Astrocyte of the cerebellum (primary cell): ENCODE results near the gene PIM3.

Experiments used
- DNase-seq: peaks from one replicate; pipeline ENCODE4 v3.0.0-alpha.2; 2011; ENCODE audit warnings: low read depth
- H3K4me3 ChIP-seq: 2 replicates; pipeline ENCODE4 v1.5.1; 2011; ENCODE audit warnings: mild to moderate bottlenecking, low read depth, low read length, moderate library complexity
- in situ Hi-C: cut with HindIII; loops from 2 replicates; pipeline ENCODE4 v1.10.0; 2017; ENCODE audit warnings: low sequenced_read_pairs
- TF ChIP-seq, protein P1 (sequence below): IDR thresholded peaks from 2 replicates; pipeline ENCODE4 v1.5.1; 2012; ENCODE audit warnings: low read length, low read depth, moderate library complexity, mild to moderate bottlenecking; ENCODE audit errors: missing control alignments

Gene PIM3

DNA sequence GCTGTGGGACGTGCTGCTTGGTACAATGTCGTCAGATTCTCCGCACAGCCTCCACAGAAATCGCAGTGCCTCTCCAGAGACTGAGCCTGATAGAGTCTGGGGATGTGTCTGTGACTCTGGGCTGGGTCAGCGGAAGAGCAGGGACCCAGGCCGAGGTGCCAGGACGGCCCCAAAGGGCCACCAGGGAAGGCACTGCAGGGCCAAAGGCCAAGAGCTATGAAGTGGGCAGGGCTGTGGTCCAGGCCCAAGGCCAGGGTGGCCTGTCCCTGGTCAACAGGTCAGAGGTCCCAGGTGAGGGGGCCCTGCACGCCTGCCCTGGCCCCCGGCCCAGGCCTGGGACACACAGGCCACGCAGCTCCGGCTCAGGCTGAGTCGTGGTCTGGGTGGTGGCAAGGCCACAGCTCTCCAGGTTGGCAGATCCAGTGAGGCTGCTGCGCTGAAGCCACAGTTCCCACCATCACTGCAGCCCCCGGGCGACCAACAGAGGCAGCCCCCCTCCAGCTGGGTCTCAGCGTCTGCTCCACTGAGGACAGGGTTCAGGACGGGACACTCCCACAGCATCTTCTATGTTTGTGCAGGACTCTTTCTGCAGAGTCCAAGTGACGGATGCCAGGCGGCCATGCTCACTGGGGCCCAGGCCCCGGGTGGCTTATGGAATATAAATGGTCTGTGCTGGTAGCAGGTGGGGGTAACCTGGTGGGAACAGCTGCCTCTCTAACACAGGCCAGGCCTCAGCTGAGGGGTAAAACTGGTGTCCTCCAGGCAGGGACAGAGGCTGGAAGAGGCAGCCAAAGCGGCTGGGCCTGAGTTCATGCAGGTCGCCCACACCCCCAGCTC lies 4.8 kb upstream of the PIM3 start:
- TF ChIP-seq, protein P1, sequence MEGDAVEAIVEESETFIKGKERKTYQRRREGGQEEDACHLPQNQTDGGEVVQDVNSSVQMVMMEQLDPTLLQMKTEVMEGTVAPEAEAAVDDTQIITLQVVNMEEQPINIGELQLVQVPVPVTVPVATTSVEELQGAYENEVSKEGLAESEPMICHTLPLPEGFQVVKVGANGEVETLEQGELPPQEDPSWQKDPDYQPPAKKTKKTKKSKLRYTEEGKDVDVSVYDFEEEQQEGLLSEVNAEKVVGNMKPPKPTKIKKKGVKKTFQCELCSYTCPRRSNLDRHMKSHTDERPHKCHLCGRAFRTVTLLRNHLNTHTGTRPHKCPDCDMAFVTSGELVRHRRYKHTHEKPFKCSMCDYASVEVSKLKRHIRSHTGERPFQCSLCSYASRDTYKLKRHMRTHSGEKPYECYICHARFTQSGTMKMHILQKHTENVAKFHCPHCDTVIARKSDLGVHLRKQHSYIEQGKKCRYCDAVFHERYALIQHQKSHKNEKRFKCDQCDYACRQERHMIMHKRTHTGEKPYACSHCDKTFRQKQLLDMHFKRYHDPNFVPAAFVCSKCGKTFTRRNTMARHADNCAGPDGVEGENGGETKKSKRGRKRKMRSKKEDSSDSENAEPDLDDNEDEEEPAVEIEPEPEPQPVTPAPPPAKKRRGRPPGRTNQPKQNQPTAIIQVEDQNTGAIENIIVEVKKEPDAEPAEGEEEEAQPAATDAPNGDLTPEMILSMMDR = no peak

DNA sequence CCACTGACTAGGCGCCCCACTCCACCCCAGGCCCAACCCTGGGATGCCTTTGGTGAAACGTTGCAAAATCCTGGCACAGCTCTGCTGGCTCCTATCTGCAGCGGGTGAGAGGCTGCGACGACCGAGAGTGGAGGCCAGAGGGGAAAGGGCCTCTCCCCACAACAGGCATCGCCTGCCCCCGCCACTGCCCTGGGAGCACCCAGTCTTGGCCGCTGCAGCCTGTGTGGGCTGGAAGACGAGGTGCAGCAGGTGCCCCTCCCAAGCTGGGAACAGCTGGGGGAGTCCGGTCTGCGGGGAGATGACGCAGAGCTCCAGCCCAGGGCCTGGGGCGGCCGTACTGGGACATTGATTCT lies 4.2 kb upstream of the PIM3 start:
- in situ Hi-C loops = no loop called here
- DNase-seq = no peak
- H3K4me3 ChIP-seq = no peak overlapping the region
- TF ChIP-seq, protein P1 = no peak

More for the DNA sequence above, 4.8 kb upstream of the PIM3 start:
- DNase-seq = no peak
- in situ Hi-C loops = no loop called here
- no peak overlapping the region for H3K4me3 ChIP-seq

GRCh38 chr22:49956914-49957825 lies 3.4 kb upstream of the PIM3 start:
- H3K4me3 ChIP-seq = no peak overlapping the region
- in situ Hi-C loops = no loop called here
- TF ChIP-seq, protein P1 = no peak
- no peak for DNase-seq

- in situ Hi-C loops = no loop called here
- H3K4me3 ChIP-seq = no peak overlapping the region
- no peak for DNase-seq
- TF ChIP-seq, protein P1 = no peak
Measured at GRCh38 chr22:49957826-49958365, 2.7 kb upstream of the PIM3 start.

GRCh38 chr22:49958366-49958921 lies 2.1 kb upstream of the PIM3 start:
- TF ChIP-seq, protein P1 = no peak
- in situ Hi-C loops = no loop called here
- H3K4me3 ChIP-seq = no peak overlapping the region
- DNase-seq = no peak
